GM19240 (cell line): ENCODE results near the gene HSP90AB1.

ENCODE experiments used
- DNase-seq: peaks from one replicate; pipeline ENCODE4 v3.0.0; 2011; ENCODE audit warnings: low spot score; ENCODE audit not compliant: insufficient read length

Gene HSP90AB1

GRCh38 chr6:44285552-44286284 lies 38.8 kb downstream of the HSP90AB1 start:
- DNase-seq: no peak

- no peak for DNase-seq
Measured at GRCh38 chr6:44286285-44286565, 39.3 kb downstream of the HSP90AB1 start.

- DNase-seq: no peak
Measured at GRCh38 chr6:44286747-44287146, 39.8 kb downstream of the HSP90AB1 start.

- no peak for DNase-seq
Measured at GRCh38 chr6:44289726-44290260, 42.9 kb downstream of the HSP90AB1 start.

- no peak for DNase-seq
Measured at GRCh38 chr6:44291841-44292240, 44.9 kb downstream of the HSP90AB1 start.

- DNase-seq: no peak
Measured at GRCh38 chr6:44292661-44293365, 45.9 kb downstream of the HSP90AB1 start.

- DNase-seq: no peak
Measured at GRCh38 chr6:44294832-44295791, 48.2 kb downstream of the HSP90AB1 start.

GRCh38 chr6:44297063-44298038 lies 50.5 kb downstream of the HSP90AB1 start:
- DNase-seq: no peak

GRCh38 chr6:44298055-44298803 lies 51.3 kb downstream of the HSP90AB1 start:
- no peak for DNase-seq

GRCh38 chr6:44298864-44299263 lies 52.0 kb downstream of the HSP90AB1 start:
- no peak for DNase-seq

- no peak for DNase-seq
Measured at GRCh38 chr6:44300292-44300823, 53.5 kb downstream of the HSP90AB1 start.

GRCh38 chr6:44301106-44301505 lies 54.2 kb downstream of the HSP90AB1 start:
- no peak for DNase-seq

- DNase-seq: no peak
Measured at GRCh38 chr6:44301782-44302564, 55.1 kb downstream of the HSP90AB1 start.

GRCh38 chr6:44302856-44303255 lies 56.0 kb downstream of the HSP90AB1 start:
- no peak for DNase-seq
